Right lung (tissue), 5 donors: Measurements from ENCODE around the gene LAMA4. TPM values are rescaled to one million over a fixed set of nuclear protein-coding genes. Genes with fewer than 3 reads are reported as not detected.

ENCODE experiments used
- DNase-seq, 2 donors: peaks; one replicate each; pipeline ENCODE4 v3.0.0-alpha.2; 2013
- polyA plus RNA-seq, 5 donors: library from polyadenylated mRNA; unstranded; fragments of 120-200 nt; gene quantifications; one replicate each; pipeline versions ENCODE4 v1.2.1 to v1.2.3, GENCODE V29; 2013; ENCODE audit warnings: inconsistent platforms in 1 of 5, low replicate concordance in 1 of 5; ENCODE audit not compliant: insufficient read length in 5 of 5, insufficient read depth in 1 of 5

LAMA4 gene
- polyA plus RNA-seq, 5 donors: 169 to 243 (median 226) TPM

GRCh38 chr6:112096901-112097300 is 157.5 kb downstream of the LAMA4 start:
- DNase-seq: no peak

DNA sequence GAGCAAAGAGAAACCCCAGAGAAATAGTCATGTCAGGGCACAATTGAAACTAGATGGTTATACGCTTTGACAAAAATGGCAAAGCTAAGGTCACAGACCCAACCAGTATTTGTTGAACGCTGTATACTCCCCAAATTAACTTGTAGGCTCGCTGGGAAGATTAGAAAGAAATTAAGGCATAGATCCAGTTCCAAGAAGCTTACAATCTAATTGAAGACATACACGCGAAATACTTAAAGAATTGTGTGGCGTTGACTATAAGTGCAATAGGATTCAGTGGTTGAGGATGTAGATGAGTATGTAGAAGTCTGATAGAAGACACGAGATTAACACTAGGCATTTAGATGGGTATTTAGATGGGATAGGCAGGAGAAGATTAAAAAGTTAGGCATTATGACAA is 166.5 kb downstream of the LAMA4 start:
- no peak for DNase-seq

DNA sequence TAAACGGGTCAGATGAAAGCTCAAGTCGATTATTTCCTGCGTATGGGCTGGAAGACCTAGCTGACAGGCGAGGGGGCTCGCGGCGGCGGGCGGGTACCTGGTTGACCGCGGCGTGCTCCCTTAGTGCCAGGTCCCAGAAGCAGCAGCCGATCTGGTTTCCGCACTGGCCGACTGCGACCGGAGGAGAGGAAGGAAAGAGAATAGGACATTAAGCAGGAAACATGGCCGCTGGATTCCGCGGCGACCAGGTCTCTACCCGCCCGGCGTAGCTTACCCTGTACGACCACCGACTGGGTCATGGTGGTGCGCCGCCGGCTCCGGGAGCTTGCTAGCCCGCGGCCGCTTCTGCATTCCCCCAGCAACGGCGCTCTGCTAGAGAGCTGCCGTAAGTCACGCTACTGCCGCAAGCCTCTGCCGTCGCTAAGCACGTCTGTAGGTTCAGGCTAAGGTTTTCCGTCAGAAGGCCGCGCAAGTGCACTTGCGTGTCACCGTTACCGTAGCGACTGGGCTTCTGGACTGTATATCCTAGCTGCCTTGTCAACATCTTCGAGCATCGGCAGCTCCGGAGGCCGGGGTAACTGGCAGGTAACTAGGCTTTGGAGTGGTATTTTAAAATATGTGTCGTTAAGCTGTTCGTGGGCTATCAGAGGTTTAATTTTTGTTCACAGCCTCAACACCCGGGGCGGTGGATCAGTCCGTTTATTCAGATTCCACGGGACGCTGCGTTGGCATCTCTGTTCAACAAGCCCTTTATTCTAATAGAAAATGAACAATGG is 167.0 kb downstream of the LAMA4 start, which contains the start of the genes FAM229B and TUBE1:
Gene FAM229B (plus strand): TSS at position 456 of the 776 bp plus-strand sequence. CDS start 11,693 bp downstream, outside the sequence.
Gene TUBE1 (minus strand): TSS at position 347 of the 776 bp plus-strand sequence. CDS start 48 bp downstream, at position 299.
- DNase-seq: peak; percentile 94 to 96

DNA sequence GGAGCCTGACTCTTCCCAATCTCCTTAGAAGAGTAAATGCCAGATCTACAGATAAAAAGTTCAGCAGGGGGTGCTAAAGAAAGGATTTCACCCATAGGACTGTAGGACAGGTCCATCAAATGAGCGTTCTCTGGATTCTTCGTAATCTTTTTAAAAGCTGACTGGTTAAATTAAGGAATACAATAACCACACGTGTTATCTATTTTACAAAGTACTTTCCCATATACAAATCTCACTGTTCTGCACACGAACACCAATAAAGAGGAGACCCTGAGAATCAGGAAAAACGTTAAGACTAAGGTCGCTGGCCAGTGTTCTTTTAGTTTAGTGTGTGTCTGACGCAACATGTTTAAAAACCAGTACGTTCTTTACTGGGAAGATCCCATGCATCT is 167.6 kb downstream of the LAMA4 start:
- DNase-seq: peak in 1 of 2 donors; percentile 25

DNA sequence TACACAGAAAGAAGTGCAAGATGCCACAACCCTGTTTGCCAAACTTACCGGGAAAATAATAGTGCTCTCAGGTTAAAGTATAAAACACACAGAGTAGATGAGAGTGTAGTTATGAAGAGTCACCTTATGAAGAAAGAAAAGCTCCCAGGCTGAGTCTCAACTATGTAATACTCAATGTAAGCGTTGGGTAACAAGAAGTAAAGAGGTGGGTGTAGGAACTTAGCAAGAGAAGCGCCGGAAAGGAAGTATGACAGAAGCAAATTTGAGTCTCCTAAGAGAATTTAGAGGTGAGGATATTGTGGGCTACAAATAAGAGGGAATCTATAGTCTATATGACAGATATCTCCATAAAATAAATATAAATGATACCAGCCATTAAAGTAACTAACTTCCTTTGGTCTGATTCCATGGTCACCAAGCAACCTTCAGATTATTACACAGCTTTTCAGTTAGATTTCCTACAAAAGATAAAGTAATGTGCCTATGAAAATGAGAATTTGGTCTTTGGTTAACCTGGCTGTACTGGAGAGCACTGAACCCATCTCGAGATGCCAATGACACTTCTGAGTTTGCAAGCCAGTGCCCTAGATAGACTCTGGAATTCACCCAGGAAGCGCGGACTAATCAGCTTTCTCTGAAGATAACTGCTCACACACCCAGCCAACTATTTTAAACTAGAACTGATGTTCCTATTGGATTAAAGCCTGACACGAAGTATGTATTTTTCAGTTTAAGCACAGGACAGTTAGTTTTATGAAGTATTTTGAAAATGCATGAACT is 168.9 kb downstream of the LAMA4 start:
- no peak for DNase-seq

GRCh38 chr6:112081569-112081968 is 172.8 kb downstream of the LAMA4 start:
- no peak for DNase-seq

DNA sequence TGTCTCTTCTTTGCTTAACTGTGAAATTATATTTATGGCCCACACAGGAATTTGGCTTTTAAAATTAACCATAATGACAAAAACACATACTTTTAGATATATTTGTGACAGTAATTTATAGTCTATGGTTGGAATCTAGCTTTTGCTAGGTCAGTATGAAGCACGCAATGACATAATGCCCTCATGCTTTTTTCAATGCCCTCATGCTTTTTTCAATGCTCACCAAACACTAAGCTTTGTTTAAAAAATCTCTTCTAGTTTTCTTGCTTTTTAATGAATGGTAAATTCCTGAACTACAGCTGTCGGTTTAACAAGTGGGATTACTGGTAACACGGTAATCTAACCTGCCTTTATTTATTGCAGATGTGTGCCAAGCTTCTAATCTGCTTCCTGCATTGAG is 187.8 kb downstream of the LAMA4 start:
- DNase-seq: no peak

- DNase-seq: no peak
Observed at GRCh38 chr6:112065426-112065986, 188.9 kb downstream of the LAMA4 start.

DNA sequence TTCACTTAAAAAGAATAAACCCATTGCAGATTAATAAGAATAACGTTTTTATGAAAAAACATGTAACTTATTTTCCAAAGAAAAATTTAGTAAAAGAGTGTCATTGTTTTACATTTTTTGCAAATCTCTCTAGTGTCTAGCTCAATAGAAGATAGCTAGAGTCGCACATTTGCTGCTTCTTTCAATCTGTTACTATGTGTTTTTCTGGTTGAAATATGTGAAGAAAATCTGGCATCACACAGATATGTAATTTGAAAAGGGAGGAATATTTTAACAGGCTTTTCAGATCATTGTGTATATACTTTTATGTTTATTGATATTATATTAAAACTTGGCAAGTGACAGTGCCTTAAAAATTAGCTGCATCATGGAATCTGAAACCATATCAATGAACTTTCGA is 191.4 kb downstream of the LAMA4 start:
- no peak for DNase-seq

- DNase-seq: no peak
Observed at GRCh38 chr6:112061605-112062004, 192.8 kb downstream of the LAMA4 start.

Other genes starting within 250 kb of the LAMA4 start
- under 1 TPM; 0.30 to 0.76 (median 0.55) TPM for gene CCN6, start 200.5 kb downstream of the LAMA4 start, polyA plus RNA-seq
- gene TUBE1, start 167.1 kb downstream of the LAMA4 start, polyA plus RNA-seq: 10 to 100 TPM; 31.6 to 58.0 (median 46.4) TPM
- gene FAM229B, start 167.0 kb downstream of the LAMA4 start, polyA plus RNA-seq: 10 to 100 TPM; 31.8 to 38.9 (median 38.0) TPM
- under 1 TPM; 0.07 to 0.30 (median 0.10) TPM for gene RFPL4B, start 92.8 kb upstream of the LAMA4 start, polyA plus RNA-seq